MM.1S (cell line): Measurements from ENCODE around the gene SCGB1C2.
"Not testable (repeated sequence)": the region's sequence is repeated elsewhere in the genome, so short reads cannot be mapped to it uniquely, and the experiment has no call there.

ENCODE experiments used
- EZH2 ChIP-seq: fragments of 300-600 bp; sonication (generic); optimal IDR thresholded peaks from 2 replicates; pipeline ENCODE3; 2017; ENCODE audit warnings: low read depth, mild to moderate bottlenecking, antibody characterized with exemption, low read length, mixed read lengths
- TF ChIP-seq, protein P1 (sequence below): fragments of 300-600 bp; sonication (generic); IDR thresholded peaks from 2 replicates; pipeline ENCODE4 v1.5.1; 2016; ENCODE audit warnings: antibody characterized with exemption, low read length, mixed read lengths

DNA sequence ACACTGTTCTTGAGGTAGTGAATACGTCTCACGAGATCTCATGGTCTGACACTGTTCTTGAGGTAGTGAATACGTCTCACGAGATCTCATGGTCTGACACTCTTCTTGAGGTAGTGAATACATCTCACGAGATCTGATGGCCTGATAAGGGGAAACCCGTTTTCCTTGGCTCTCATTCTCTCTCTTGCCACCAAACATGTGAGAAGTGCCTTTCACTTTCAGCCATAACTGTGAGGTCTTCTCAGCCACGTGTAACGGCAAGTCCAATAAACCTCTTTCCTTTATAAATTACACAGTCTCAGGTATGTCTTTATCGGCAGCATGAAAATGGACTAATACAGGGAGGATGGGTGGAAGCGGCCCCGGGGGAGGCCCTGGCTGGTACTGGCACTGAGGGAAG is 31.2 kb downstream of the SCGB1C2 start:
- TF ChIP-seq, protein P1, sequence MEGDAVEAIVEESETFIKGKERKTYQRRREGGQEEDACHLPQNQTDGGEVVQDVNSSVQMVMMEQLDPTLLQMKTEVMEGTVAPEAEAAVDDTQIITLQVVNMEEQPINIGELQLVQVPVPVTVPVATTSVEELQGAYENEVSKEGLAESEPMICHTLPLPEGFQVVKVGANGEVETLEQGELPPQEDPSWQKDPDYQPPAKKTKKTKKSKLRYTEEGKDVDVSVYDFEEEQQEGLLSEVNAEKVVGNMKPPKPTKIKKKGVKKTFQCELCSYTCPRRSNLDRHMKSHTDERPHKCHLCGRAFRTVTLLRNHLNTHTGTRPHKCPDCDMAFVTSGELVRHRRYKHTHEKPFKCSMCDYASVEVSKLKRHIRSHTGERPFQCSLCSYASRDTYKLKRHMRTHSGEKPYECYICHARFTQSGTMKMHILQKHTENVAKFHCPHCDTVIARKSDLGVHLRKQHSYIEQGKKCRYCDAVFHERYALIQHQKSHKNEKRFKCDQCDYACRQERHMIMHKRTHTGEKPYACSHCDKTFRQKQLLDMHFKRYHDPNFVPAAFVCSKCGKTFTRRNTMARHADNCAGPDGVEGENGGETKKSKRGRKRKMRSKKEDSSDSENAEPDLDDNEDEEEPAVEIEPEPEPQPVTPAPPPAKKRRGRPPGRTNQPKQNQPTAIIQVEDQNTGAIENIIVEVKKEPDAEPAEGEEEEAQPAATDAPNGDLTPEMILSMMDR, result not testable (repeated sequence)
- TF ChIP-seq EZH2, result not testable (repeated sequence)
